Thyroid gland (tissue), 4 donors: ENCODE measurements around the gene DCAF7. TPM values are rescaled to one million over a fixed set of nuclear protein-coding genes. Genes with fewer than 3 reads are reported as not detected.

Experiments used
- DNase-seq, 2 donors: peaks; one replicate each; pipeline ENCODE4 v3.0.0-alpha.2; 2019
- H3K27ac ChIP-seq, 3 donors: fragments of 200-600 bp; sonication (generic); 1 replicate in 2 of 3; 2 replicates in 1 of 3; pipeline ENCODE4 v1.5.1; 2016 to 2019; ENCODE audit warnings: mild to moderate bottlenecking in 1 of 3, moderate library complexity in 1 of 3
- H3K27me3 ChIP-seq: fragments of 200-600 bp; sonication (generic); one replicate; pipeline ENCODE4 v1.5.1; 2019
- H3K36me3 ChIP-seq, 2 donors: fragments of 200-600 bp; sonication (generic); one replicate each; pipeline ENCODE4 v1.5.1; 2016 to 2019
- H3K4me1 ChIP-seq, 2 donors: fragments of 200-600 bp; sonication (generic); one replicate each; pipeline ENCODE4 v1.5.1; 2017 to 2019
- H3K4me3 ChIP-seq, 3 donors: fragments of 200-600 bp; sonication (generic); replicated peaks in 1 of 3; 1 replicate in 2 of 3; 2 replicates in 1 of 3; pipeline ENCODE4 v1.5.1; 2016; ENCODE audit warnings: mild to moderate bottlenecking in 1 of 3
- H3K9me3 ChIP-seq: fragments of 200-600 bp; sonication (generic); one replicate; pipeline ENCODE4 v1.5.1; 2017
- POLR2A ChIP-seq, 2 donors: fragments of 450-650 bp; IDR thresholded peaks; one replicate each; pipeline ENCODE4 v1.6.1; 2017; ENCODE audit warnings: antibody characterized with exemption in 2 of 2, mild to moderate bottlenecking in 2 of 2, moderate library complexity in 1 of 2
- WGBS, 2 donors: methylation state at CpG; one replicate each; pipeline ENCODE4 v1.1.5; 2017; 5-methylcytosine and 5-hydroxymethylcytosine counted together
- intact Hi-C: fragments of 100-400 bp; cut with DNase I; formaldehyde crosslinking; loops from one replicate; pipeline ENCODE4 v1.15.1; 2023
- total RNA-seq, 4 donors: library from RNA; depleted of rRNA; stranded (reverse); fragments of >200 nt; gene quantifications; one replicate each; pipeline ENCODE4 v1.2.3, GENCODE V29; 2016
- TF ChIP-seq, protein P1 (sequence below), 6 experiments: fragments of 200-600 bp in 3 of 6; fragments of 450-650 bp in 3 of 6; sonication (generic) in 3 of 6; IDR thresholded peaks; one replicate each; pipeline ENCODE4 v1.5.1; 2016 to 2019; ENCODE audit warnings: antibody characterized with exemption in 6 of 6, mild to moderate bottlenecking in 2 of 6, inconsistent platforms in 1 of 6, moderate library complexity in 1 of 6

Gene DCAF7
- total RNA-seq, 4 donors from 2014 or later, result 35.1 to 44.8 (median 40.5) TPM

DNA sequence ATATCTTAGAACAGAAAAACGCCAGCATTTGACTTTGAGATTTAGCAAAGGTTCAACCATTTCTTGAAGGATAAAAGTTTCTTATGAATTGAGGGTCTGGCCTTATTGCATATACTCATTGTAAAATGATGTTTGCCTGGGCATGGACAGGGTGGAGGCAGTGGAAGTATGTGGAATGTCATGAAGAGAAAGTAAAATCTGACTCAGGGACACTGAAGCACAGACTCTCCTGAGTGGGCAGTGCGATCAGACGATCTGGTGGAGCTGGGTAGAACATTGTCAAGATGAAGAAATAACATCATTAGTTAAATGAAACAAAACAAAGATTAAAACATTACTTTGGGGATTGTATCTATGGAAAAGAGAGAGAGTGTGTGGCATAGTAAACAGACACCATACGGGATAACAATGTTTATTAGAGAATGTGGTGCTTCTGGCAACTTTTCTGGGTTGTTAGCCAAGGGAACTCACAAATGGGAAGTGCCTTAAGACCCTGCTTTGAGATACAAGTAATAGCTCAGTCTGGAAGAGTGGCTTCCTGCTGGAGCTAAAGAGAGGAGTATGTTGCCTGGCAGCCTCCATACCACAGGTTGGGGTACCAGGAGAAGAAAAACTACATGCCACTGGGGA, 76.4 kb downstream of the DCAF7 start:
- TF ChIP-seq POLR2A (IDR thresholded peaks at IDR 0.05), result no peak
- TF ChIP-seq, protein P1, sequence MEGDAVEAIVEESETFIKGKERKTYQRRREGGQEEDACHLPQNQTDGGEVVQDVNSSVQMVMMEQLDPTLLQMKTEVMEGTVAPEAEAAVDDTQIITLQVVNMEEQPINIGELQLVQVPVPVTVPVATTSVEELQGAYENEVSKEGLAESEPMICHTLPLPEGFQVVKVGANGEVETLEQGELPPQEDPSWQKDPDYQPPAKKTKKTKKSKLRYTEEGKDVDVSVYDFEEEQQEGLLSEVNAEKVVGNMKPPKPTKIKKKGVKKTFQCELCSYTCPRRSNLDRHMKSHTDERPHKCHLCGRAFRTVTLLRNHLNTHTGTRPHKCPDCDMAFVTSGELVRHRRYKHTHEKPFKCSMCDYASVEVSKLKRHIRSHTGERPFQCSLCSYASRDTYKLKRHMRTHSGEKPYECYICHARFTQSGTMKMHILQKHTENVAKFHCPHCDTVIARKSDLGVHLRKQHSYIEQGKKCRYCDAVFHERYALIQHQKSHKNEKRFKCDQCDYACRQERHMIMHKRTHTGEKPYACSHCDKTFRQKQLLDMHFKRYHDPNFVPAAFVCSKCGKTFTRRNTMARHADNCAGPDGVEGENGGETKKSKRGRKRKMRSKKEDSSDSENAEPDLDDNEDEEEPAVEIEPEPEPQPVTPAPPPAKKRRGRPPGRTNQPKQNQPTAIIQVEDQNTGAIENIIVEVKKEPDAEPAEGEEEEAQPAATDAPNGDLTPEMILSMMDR (IDR thresholded peaks at IDR 0.05), result no peak
- 74 to 77% methylated on average over 4 of the region's 4 CpGs for WGBS, 2 donors
- no peak overlapping the region for H3K4me3 ChIP-seq
- intact Hi-C loops, result no loop called here
- H3K36me3 ChIP-seq, result no peaks in the 10 kb centered on the region
- no peak for DNase-seq
- no peak overlapping the region for H3K27ac ChIP-seq
- H3K9me3 ChIP-seq, result no peaks in the 10 kb centered on the region
- H3K4me1 ChIP-seq, result peaks cover 26 to 45% of the 10 kb centered on the region in 2 donors
- no peaks in the 10 kb centered on the region for H3K27me3 ChIP-seq

DNA sequence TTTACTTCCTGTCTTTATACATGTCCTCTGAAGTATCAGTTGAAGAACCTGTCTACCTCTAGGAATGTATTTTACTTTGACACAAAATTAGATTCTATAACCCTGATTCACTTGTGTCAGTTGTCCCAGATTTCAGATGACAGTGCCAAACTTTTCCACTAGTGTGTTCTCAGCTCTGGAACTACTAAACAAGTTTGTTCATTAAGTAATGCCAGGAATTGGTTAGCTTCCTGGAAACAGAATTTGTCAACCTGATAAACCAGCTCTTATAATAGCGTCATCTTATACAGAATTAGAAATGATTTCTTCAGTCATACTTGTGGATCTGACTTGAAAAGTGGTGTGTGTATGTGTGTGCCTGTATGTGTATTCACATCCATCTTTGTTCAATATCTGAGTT, 79.3 kb downstream of the DCAF7 start:
- Histone ChIP-seq H3K27me3 (no peaks in the 10 kb centered on the region), H3K4me1 (peaks cover 31 to 45% of the 10 kb centered on the region in 2 donors), H3K9me3 (no peaks in the 10 kb centered on the region), H3K4me3 (no peak overlapping the region), H3K27ac (peak overlapping the region; percentile 29 to 58 (median 31)), H3K36me3 (no peaks in the 10 kb centered on the region)
- intact Hi-C loops, result no loop called here
- WGBS, 2 donors, result 25 to 62% methylated on average over 1 of the region's 1 CpG
- DNase-seq, result no peak
- no peak for TF ChIP-seq POLR2A (IDR thresholded peaks at IDR 0.05)
- TF ChIP-seq, protein P1 (IDR thresholded peaks at IDR 0.05), result no peak

DNA sequence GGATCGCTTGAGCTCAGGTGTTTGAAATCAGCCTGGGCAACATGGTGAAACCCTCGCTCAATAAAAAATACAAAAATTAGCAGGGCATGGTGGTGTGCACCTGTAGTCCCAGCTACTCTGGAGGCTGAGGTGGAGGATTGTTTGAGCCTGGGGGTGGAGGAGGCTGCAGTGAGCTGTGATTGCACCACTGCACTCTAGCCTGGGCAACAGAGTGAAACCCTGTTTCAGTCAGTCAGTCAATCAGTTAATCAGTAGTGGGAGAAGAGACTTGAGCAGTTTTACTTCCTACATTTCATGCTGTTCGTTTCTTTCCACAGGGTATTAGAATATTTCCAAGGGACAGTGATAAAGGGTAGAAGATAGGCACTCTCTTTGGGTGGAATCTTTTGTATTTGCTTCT, 80.8 kb downstream of the DCAF7 start:
- H3K27me3 ChIP-seq, result no peaks in the 10 kb centered on the region
- H3K4me1 ChIP-seq, result peaks cover 36 to 49% of the 10 kb centered on the region in 2 donors
- intact Hi-C loops, result no loop called here
- no peak for DNase-seq
- H3K27ac ChIP-seq, result no peak overlapping the region
- TF ChIP-seq, protein P1 (IDR thresholded peaks at IDR 0.05), result no peak
- no peak for TF ChIP-seq POLR2A (IDR thresholded peaks at IDR 0.05)
- no peaks in the 10 kb centered on the region for H3K9me3 ChIP-seq
- no peaks in the 10 kb centered on the region for H3K36me3 ChIP-seq
- 89 to 92% methylated on average over 3 of the region's 3 CpGs for WGBS, 2 donors
- H3K4me3 ChIP-seq, result no peak overlapping the region

DNA sequence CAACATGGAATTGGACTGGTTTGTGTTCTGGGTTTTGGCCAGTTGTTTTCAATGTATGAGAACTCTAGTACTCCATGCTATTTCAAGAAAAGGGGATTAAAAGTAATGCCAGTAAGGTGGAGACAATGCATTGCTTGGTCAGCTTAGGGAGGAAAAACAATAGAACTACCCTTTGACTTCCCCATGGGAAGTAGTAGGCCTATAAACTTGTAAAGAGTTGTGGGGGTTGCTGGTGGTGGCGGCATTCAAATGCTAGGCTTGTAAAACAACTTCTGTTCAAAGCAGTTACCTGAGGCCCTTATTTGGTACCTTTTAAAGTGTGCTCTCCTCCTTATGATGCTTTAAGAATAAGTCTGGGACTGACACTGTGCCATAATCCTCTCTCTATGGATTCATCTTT, 81.3 kb downstream of the DCAF7 start:
- H3K27me3 ChIP-seq, result no peaks in the 10 kb centered on the region
- H3K27ac ChIP-seq, result no peak overlapping the region
- peaks cover 38 to 51% of the 10 kb centered on the region in 2 donors for H3K4me1 ChIP-seq
- WGBS, 2 donors, result 87 to 94% methylated on average over 1 of the region's 1 CpG
- intact Hi-C loops, result no loop called here
- H3K9me3 ChIP-seq, result no peaks in the 10 kb centered on the region
- H3K36me3 ChIP-seq, result peaks cover 0 to 5% of the 10 kb centered on the region in 2 donors
- TF ChIP-seq, protein P1 (IDR thresholded peaks at IDR 0.05), result no peak
- TF ChIP-seq POLR2A (IDR thresholded peaks at IDR 0.05), result no peak
- H3K4me3 ChIP-seq, result no peak overlapping the region
- no peak for DNase-seq

DNA sequence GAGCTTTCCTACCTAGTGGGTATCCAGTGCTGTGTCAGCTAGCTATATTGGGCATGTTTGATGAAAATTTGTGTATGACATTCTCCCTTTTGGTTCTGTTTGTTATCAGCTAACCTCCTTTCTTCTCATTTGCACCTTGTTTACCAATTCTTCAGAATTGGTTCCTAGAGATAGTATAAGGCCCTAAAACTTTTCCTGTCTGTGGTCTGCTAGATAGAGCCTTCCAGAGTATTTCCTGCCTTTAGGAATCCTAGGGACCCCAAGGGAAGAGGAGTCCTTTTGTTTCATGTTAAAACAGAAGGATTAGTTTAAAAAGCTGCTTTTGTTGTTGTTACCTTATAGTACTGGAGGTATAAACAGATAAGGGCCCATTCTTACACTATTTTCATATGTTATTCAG, 83.5 kb downstream of the DCAF7 start:
- no peak overlapping the region for H3K4me3 ChIP-seq
- no peak for TF ChIP-seq POLR2A (IDR thresholded peaks at IDR 0.05)
- TF ChIP-seq, protein P1 (IDR thresholded peaks at IDR 0.05), result no peak
- H3K4me1 ChIP-seq, result peaks cover 38 to 44% of the 10 kb centered on the region in 2 donors
- H3K9me3 ChIP-seq, result no peaks in the 10 kb centered on the region
- peak overlapping the region; percentile 63 to 94 (median 83) for H3K27ac ChIP-seq
- intact Hi-C loops, result no loop called here
- H3K36me3 ChIP-seq, result peaks cover 0 to 6% of the 10 kb centered on the region in 2 donors
- DNase-seq, result no peak
- no peaks in the 10 kb centered on the region for H3K27me3 ChIP-seq
